GM12891 (cell line): ENCODE data around the gene ZBTB42.

Source experiments
- PAX5 ChIP-seq: IDR thresholded peaks from 2 replicates; pipeline ENCODE4 v1.6.1; 2011; ENCODE audit warnings: low read length, moderate library complexity, mild to moderate bottlenecking; ENCODE audit not compliant: insufficient read depth, severe bottlenecking
- POLR2A ChIP-seq: IDR thresholded peaks from 2 replicates; pipeline ENCODE4 v1.6.1; 2011; ENCODE audit warnings: low read depth, low read length, control low read depth
- POLR2AphosphoS5 ChIP-seq: IDR thresholded peaks from 2 replicates; pipeline ENCODE4 v1.6.1; 2011; ENCODE audit warnings: low read depth, low read length, control low read depth
- SPI1 ChIP-seq: IDR thresholded peaks from 2 replicates; pipeline ENCODE4 v1.6.1; 2011; ENCODE audit warnings: low read depth, low read length, control low read depth
- TAF1 ChIP-seq: IDR thresholded peaks from 2 replicates; pipeline ENCODE4 v1.6.1; 2011; ENCODE audit warnings: low read depth, low read length, control low read depth

- TF ChIP-seq POLR2AphosphoS5 (no peak), TAF1 (no peak), POLR2A (no peak), SPI1 (no peak), PAX5 (no peak)
Observed at GRCh38 chr14:104782808-104783139, 18.1 kb upstream of the ZBTB42 start.
